Activated CD4-positive, alpha-beta memory T cell treated with anti-CD3 and anti-CD28 coated beads for 36 hours (primary cell): ENCODE results near the gene PIF1. TPM values are rescaled to one million over a fixed set of nuclear protein-coding genes. Genes with fewer than 3 reads are reported as not detected.

Experiments used
- CTCF ChIA-PET: fragments of 350-600 bp; sonication (Branson Sonifier 250); formaldehyde crosslinking; loops from one replicate; lab custom pipeline; 2021; ENCODE audit warnings: antibody characterized with exemption, inconsistent platforms; lab: Charles Lee
- POLR2A ChIA-PET: fragments of 350-600 bp; sonication (Branson Sonifier 250); formaldehyde crosslinking; loops from one replicate; lab custom pipeline; 2021; ENCODE audit warnings: antibody characterized with exemption; lab: Charles Lee
- DNase-seq: peaks from one replicate; pipeline ENCODE4 v3.0.0-alpha.2; 2020
- H3K27ac Mint-ChIP-seq: one replicate; pipeline ENCODE4 v1.8.0; 2021; ENCODE audit warnings: mixed read lengths
- H3K27me3 Mint-ChIP-seq: one replicate; pipeline ENCODE4 v1.8.0; 2021; ENCODE audit warnings: mixed read lengths
- H3K36me3 Mint-ChIP-seq: one replicate; pipeline ENCODE4 v1.8.0; 2021; ENCODE audit warnings: mixed read lengths
- H3K4me1 Mint-ChIP-seq: one replicate; pipeline ENCODE4 v1.8.0; 2021; ENCODE audit warnings: low read depth, mixed read lengths
- H3K4me3 Mint-ChIP-seq: one replicate; pipeline ENCODE4 v1.8.0; 2021; ENCODE audit warnings: mild to moderate bottlenecking, mixed read lengths
- H3K9me3 Mint-ChIP-seq: one replicate; pipeline ENCODE4 v1.8.0; 2021; ENCODE audit warnings: mixed read lengths
- intact Hi-C: fragments of 100-400 bp; cut with micrococcal nuclease; formaldehyde crosslinking; loops from one replicate; pipeline ENCODE4 v1.15.1; 2023
- total RNA-seq, 2 experiments: library from RNA; stranded (reverse); gene quantifications; one replicate each; pipeline ENCODE4 v1.2.3, GENCODE V29; 2021

The PIF1 gene
- total RNA-seq, 2 experiments from 2014 or later = 23.6 to 30.2 TPM

- POLR2A ChIA-PET = no interaction called here
- intact Hi-C loops = no loop called here
- no peak for DNase-seq
- Mint-ChIP-seq H3K9me3 (no peaks in the 10 kb centered on the region), H3K4me3 (no peak overlapping the region), H3K4me1 (no peaks in the 10 kb centered on the region), H3K36me3 (no peaks in the 10 kb centered on the region), H3K27ac (no peak overlapping the region), H3K27me3 (peaks cover 33% of the 10 kb centered on the region)
- CTCF ChIA-PET = no interaction called here
Observed at GRCh38 chr15:64772964-64773363, 52.5 kb downstream of the PIF1 start.

GRCh38 chr15:64772488-64772887 is 53.0 kb downstream of the PIF1 start:
- Mint-ChIP-seq H3K4me1 (no peaks in the 10 kb centered on the region), H3K36me3 (no peaks in the 10 kb centered on the region), H3K4me3 (no peak overlapping the region), H3K9me3 (no peaks in the 10 kb centered on the region), H3K27ac (no peak overlapping the region), H3K27me3 (peaks cover 33% of the 10 kb centered on the region)
- DNase-seq = no peak
- intact Hi-C loops = no loop called here
- POLR2A ChIA-PET = no interaction called here
- CTCF ChIA-PET = no interaction called here

DNA sequence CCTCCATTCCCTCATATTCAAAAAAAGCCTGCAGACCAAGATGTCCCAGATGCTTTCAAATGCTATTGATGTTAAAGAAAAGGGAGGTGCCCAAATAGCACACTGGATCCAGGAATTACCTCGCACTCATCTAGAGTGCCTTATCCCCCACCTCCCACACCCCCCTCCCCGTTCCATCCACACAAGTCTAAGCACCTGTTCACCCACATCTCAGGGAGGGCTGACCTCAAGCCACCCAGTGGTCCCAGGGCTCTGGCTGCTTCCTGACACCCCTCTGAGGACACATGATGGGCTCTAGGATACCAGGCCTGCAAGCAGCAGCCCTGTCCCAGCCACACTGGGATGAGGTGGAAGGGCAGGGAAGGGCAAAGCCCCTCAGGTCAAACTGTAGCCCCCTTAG is 54.8 kb downstream of the PIF1 start:
- CTCF ChIA-PET = no interaction called here
- peaks cover 19% of the 10 kb centered on the region for H3K27me3 Mint-ChIP-seq
- POLR2A ChIA-PET = interaction anchor here (0.7 kb wide), 1 partner anchor 22 kb away, joined by 4 read pairs; no protein-coding TSS in a partner anchor

GRCh38 chr15:64767203-64767602 is 58.2 kb downstream of the PIF1 start:
- intact Hi-C loops = no loop called here
- no peak overlapping the region for H3K27ac Mint-ChIP-seq
- CTCF ChIA-PET = interaction anchor here (0.6 to 4.2 kb wide), 3 partner anchors 43 to 139 kb away, joined by 3 to 25 read pairs (median 6); no protein-coding TSS in a partner anchor
- no peaks in the 10 kb centered on the region for H3K9me3 Mint-ChIP-seq
- H3K4me1 Mint-ChIP-seq = no peaks in the 10 kb centered on the region
- no peaks in the 10 kb centered on the region for H3K36me3 Mint-ChIP-seq
- POLR2A ChIA-PET = no interaction called here
- no peak overlapping the region for H3K4me3 Mint-ChIP-seq
- H3K27me3 Mint-ChIP-seq = no peaks in the 10 kb centered on the region
- peak; percentile 16 for DNase-seq

More for the DNA sequence above, 54.8 kb downstream of the PIF1 start:
- H3K27ac Mint-ChIP-seq = no peak overlapping the region
- H3K4me3 Mint-ChIP-seq = no peak overlapping the region
- intact Hi-C loops = no loop called here
- no peaks in the 10 kb centered on the region for H3K9me3 Mint-ChIP-seq
- no peaks in the 10 kb centered on the region for H3K36me3 Mint-ChIP-seq
- no peak for DNase-seq
- no peaks in the 10 kb centered on the region for H3K4me1 Mint-ChIP-seq

DNA sequence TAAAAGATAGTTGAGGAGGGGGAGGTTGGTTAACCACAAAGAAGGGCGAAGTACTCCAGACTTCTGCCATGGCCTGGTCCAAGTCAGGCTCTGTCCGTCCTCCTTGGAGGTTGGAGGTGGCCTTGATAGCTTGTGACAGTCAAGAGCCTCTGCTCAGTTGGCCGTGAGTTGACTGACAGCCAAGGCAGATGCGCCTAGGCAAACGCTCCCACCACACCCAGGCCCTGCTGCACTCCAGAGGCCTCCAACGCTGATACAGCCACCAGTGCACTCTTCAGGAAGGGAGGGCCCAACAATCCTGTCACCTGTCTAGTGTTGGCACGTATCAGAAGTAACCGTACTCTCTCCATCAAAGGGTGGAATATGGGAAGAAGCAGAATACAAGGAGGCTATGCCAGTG is 59.4 kb downstream of the PIF1 start:
- intact Hi-C loops = no loop called here
- CTCF ChIA-PET = interaction anchor here (2.3 to 4.2 kb wide), 2 partner anchors 44 to 140 kb away, joined by 6 to 25 read pairs; no protein-coding TSS in a partner anchor

More for the DNA sequence above, 59.4 kb downstream of the PIF1 start:
- no peaks in the 10 kb centered on the region for H3K9me3 Mint-ChIP-seq
- POLR2A ChIA-PET = no interaction called here
- H3K4me1 Mint-ChIP-seq = no peaks in the 10 kb centered on the region
- H3K27me3 Mint-ChIP-seq = no peaks in the 10 kb centered on the region
- no peaks in the 10 kb centered on the region for H3K36me3 Mint-ChIP-seq
- no peak overlapping the region for H3K27ac Mint-ChIP-seq
- no peak for DNase-seq
- no peak overlapping the region for H3K4me3 Mint-ChIP-seq

Other genes starting within 250 kb of the PIF1 start
- under 1 TPM in 1 of 2 experiments, not detected in 1; 0.12 TPM for gene RBPMS2, start 50.1 kb downstream of the PIF1 start, total RNA-seq
- gene PLEKHO2, start 16.3 kb upstream of the PIF1 start, total RNA-seq = 10 to 100 TPM; 15.3 to 15.6 TPM
- gene ANKDD1A, start 86.3 kb upstream of the PIF1 start, total RNA-seq = 1 to 10 TPM; 6.3 to 6.6 TPM
- 10 to 100 TPM; 69.3 to 73.0 TPM for gene SPG21, start 164.3 kb upstream of the PIF1 start, total RNA-seq
- gene MTFMT, start 204.0 kb upstream of the PIF1 start, total RNA-seq = 10 to 100 TPM; 18.2 to 18.3 TPM
- gene SLC51B, start 219.7 kb upstream of the PIF1 start, total RNA-seq = not detected
- not detected for gene RASL12, start 242.3 kb upstream of the PIF1 start, total RNA-seq